ENCODE data around the gene FAM114A2.

Gene FAM114A2

GRCh38 chr5:154060606-154061005 lies 21.9 kb upstream of the FAM114A2 start:
- TF ChIP-seq CTCF (conservative IDR thresholded peaks at IDR 0.05): no peak

GRCh38 chr5:154059583-154059982 lies 20.9 kb upstream of the FAM114A2 start:
- no peak for TF ChIP-seq CTCF (conservative IDR thresholded peaks at IDR 0.05)
- H3K27ac ChIP-seq: peak overlapping the region; percentile 59

More at GRCh38 chr5:154060606-154061005, 21.9 kb upstream of the FAM114A2 start:
- H3K27ac ChIP-seq: no peak overlapping the region

GRCh38 chr5:154059039-154059430 lies 20.3 kb upstream of the FAM114A2 start:
- peak overlapping the region; percentile 59 for H3K27ac ChIP-seq

GRCh38 chr5:154058055-154059038 lies 19.6 kb upstream of the FAM114A2 start:
- peak overlapping the region; percentile 59 for H3K27ac ChIP-seq
- no peak for TF ChIP-seq CTCF (conservative IDR thresholded peaks at IDR 0.05)

More at GRCh38 chr5:154059039-154059430, 20.3 kb upstream of the FAM114A2 start:
- no peak for TF ChIP-seq CTCF (conservative IDR thresholded peaks at IDR 0.05)

GRCh38 chr5:154055201-154055600 lies 16.5 kb upstream of the FAM114A2 start:
- H3K27ac ChIP-seq: peak overlapping the region; percentile 91
- no peak for TF ChIP-seq CTCF (conservative IDR thresholded peaks at IDR 0.05)

- TF ChIP-seq CTCF (conservative IDR thresholded peaks at IDR 0.05): no peak
- peak overlapping the region; percentile 91 for H3K27ac ChIP-seq
Measured at GRCh38 chr5:154053468-154053867, 14.8 kb upstream of the FAM114A2 start.

GRCh38 chr5:154049636-154050035 lies 10.9 kb upstream of the FAM114A2 start:
- no peak overlapping the region for H3K27ac ChIP-seq
- no peak for TF ChIP-seq CTCF (conservative IDR thresholded peaks at IDR 0.05)

Measured in VCaP (cell line).